Nephron progenitor cell (in vitro differentiated cells): Measurements from ENCODE around the gene SBF2.

Experiments
- DNase-seq: peaks from one replicate; pipeline ENCODE4 v3.0.0; 2021
- H3K27ac Mint-ChIP-seq: 2 replicates; pipeline ENCODE4 v1.8.0; 2021; ENCODE audit warnings: mild to moderate bottlenecking, moderate library complexity, mixed read lengths
- H3K27me3 Mint-ChIP-seq: 2 replicates; pipeline ENCODE4 v1.8.0; 2021; ENCODE audit warnings: mild to moderate bottlenecking, low read depth, mixed read lengths; ENCODE audit not compliant: poor library complexity
- H3K36me3 Mint-ChIP-seq: 2 replicates; pipeline ENCODE4 v1.8.0; 2021; ENCODE audit warnings: low read depth, mixed read lengths
- H3K4me1 Mint-ChIP-seq: 2 replicates; pipeline ENCODE4 v1.8.0; 2021; ENCODE audit warnings: mixed read lengths
- H3K4me3 Mint-ChIP-seq: 2 replicates; pipeline ENCODE4 v1.8.0; 2021; ENCODE audit warnings: mild to moderate bottlenecking, moderate library complexity, mixed read lengths
- H3K9me3 Mint-ChIP-seq: 2 replicates; pipeline ENCODE4 v1.8.0; 2021; ENCODE audit warnings: mild to moderate bottlenecking, moderate library complexity, mixed read lengths
- CTCF ChIP-seq: fragments of 200-600 bp; sonication (generic); IDR thresholded peaks from 2 replicates; pipeline ENCODE4 v1.5.0; 2021; ENCODE audit warnings: antibody characterized with exemption

SBF2 gene

GRCh38 chr11:10205928-10206327, 88.1 kb downstream of the SBF2 start:
- Mint-ChIP-seq H3K27ac (no peak overlapping the region), H3K9me3 (peaks cover 46% of the 10 kb centered on the region), H3K4me1 (no peaks in the 10 kb centered on the region), H3K36me3 (peaks cover 41% of the 10 kb centered on the region), H3K27me3 (peaks cover 4% of the 10 kb centered on the region), H3K4me3 (no peak overlapping the region)
- peak; percentile 28 for DNase-seq
- no peak for TF ChIP-seq CTCF

DNA sequence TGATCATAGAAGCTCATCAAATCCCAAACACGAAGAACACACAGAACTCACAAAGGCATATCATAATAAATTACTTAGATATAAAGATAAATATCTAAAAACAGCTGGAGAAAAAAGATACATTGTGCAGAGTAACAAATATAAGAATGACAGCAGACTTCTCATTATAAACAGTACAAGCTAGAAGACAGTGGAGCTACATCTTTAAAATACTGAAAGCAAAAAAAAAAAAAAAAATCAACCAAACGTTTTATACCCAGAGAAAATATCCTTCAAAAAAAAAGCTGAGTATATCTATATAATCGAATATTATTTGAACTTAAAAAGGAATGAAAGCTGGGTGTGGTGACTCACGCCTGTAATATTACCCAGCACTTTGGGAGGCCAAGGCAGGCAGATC, 90.0 kb downstream of the SBF2 start:
- no peak for DNase-seq
- no peak overlapping the region for H3K27ac Mint-ChIP-seq
- no peak overlapping the region for H3K4me3 Mint-ChIP-seq
- TF ChIP-seq CTCF = no peak
- peaks cover 58% of the 10 kb centered on the region for H3K9me3 Mint-ChIP-seq
- no peaks in the 10 kb centered on the region for H3K27me3 Mint-ChIP-seq
- no peaks in the 10 kb centered on the region for H3K4me1 Mint-ChIP-seq
- H3K36me3 Mint-ChIP-seq = peaks cover 55% of the 10 kb centered on the region

GRCh38 chr11:10201343-10201742, 92.7 kb downstream of the SBF2 start:
- TF ChIP-seq CTCF = no peak
- Mint-ChIP-seq H3K9me3 (peaks cover 74% of the 10 kb centered on the region), H3K36me3 (peaks cover 70% of the 10 kb centered on the region), H3K4me3 (no peak overlapping the region), H3K27me3 (no peaks in the 10 kb centered on the region), H3K4me1 (no peaks in the 10 kb centered on the region), H3K27ac (no peak overlapping the region)
- DNase-seq = no peak

DNA sequence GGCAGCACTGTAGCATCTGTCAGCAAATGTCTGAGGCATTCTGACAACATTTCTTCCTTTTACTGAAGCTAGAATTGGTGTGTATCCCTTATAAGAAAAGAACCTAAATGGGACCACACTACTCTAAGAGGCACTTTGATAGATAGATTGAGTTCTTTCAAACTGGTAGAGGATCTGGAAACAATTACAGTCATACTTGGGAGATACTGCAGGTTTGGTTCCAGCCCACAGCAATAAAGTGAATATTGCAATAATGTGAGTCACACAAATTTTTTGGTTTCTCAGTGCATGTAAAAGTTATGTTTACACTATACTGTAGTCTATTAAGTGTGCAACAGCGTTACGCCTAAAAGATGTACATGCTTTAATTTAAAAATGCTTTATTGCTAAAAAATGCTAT, 96.9 kb downstream of the SBF2 start:
- Mint-ChIP-seq H3K27me3 (no peaks in the 10 kb centered on the region), H3K36me3 (peaks cover 50% of the 10 kb centered on the region), H3K27ac (no peak overlapping the region), H3K4me3 (no peak overlapping the region), H3K9me3 (peaks cover 35% of the 10 kb centered on the region), H3K4me1 (no peaks in the 10 kb centered on the region)
- no peak for DNase-seq
- no peak for TF ChIP-seq CTCF

- H3K36me3 Mint-ChIP-seq = peaks cover 15% of the 10 kb centered on the region
- H3K27ac Mint-ChIP-seq = no peak overlapping the region
- no peaks in the 10 kb centered on the region for H3K27me3 Mint-ChIP-seq
Observed at GRCh38 chr11:10192036-10192435, 102.0 kb downstream of the SBF2 start.

More at GRCh38 chr11:10192036-10192435, 102.0 kb downstream of the SBF2 start:
- H3K9me3 Mint-ChIP-seq = no peaks in the 10 kb centered on the region
- H3K4me1 Mint-ChIP-seq = peaks cover 6% of the 10 kb centered on the region
- no peak for DNase-seq
- no peak overlapping the region for H3K4me3 Mint-ChIP-seq
- no peak for TF ChIP-seq CTCF
